IMR-90 (cell line): ENCODE results near the gene THUMPD2. TPM values are rescaled to one million over a fixed set of nuclear protein-coding genes. Genes with fewer than 3 reads are reported as not detected.

Source experiments
- ATAC-seq: fragments of 200-7000 bp; cut with Tn5 transposase; 2 replicates; pipeline ENCODE4 v1.9.1; 2020; ENCODE audit warnings: low read depth, mild to moderate bottlenecking, moderate library complexity
- BruUV-seq: library from RNA; stranded (reverse); fragments of 400-500 nt; replicated peaks from 2 replicates; lab custom pipeline; 2021; lab: Mats Ljungman, UMichigan
- CTCF ChIA-PET: fragments of 300-600 bp; formaldehyde crosslinking; extraction: SDS; loops from one replicate; lab custom pipeline; 2021; ENCODE audit warnings: antibody characterized with exemption; lab: Yijun Ruan, JAX
- POLR2A ChIA-PET: fragments of 300-600 bp; sonication (Branson Sonifier 250); formaldehyde crosslinking; loops from one replicate; lab custom pipeline; 2022; ENCODE audit warnings: antibody characterized with exemption; ENCODE audit not compliant: unreplicated experiment; lab: Charles Lee
- DNase-seq: peaks from one replicate; pipeline ENCODE4 v3.0.0; 2013
- H2AFZ ChIP-seq: replicated peaks from 2 replicates; pipeline ENCODE3; 2013; ENCODE audit warnings: low read length, mild to moderate bottlenecking; ENCODE audit not compliant: poor library complexity
- H2AK5ac ChIP-seq: 2 replicates; pipeline ENCODE4 v1.6.1; 2013; ENCODE audit warnings: low read depth, low read length, inconsistent platforms
- H2AK9ac ChIP-seq: replicated peaks from 2 replicates; pipeline ENCODE3; 2013; ENCODE audit warnings: mild to moderate bottlenecking, low read depth, low read length, moderate library complexity; ENCODE audit not compliant: poor library complexity
- H2BK120ac ChIP-seq: 2 replicates; pipeline ENCODE4 v1.6.1; 2013; ENCODE audit warnings: low read depth, low read length, inconsistent platforms
- H2BK15ac ChIP-seq: 3 replicates; pipeline ENCODE4 v1.6.1; 2013; ENCODE audit warnings: low read depth, low read length, inconsistent platforms
- H2BK20ac ChIP-seq: 2 replicates; pipeline ENCODE4 v1.6.1; 2013; ENCODE audit warnings: low read depth, mild to moderate bottlenecking, inconsistent platforms, low read length, moderate library complexity
- H2BK5ac ChIP-seq: 2 replicates; pipeline ENCODE4 v1.6.1; 2013; ENCODE audit warnings: mild to moderate bottlenecking, low read depth, low read length, inconsistent platforms; ENCODE audit not compliant: poor library complexity, severe bottlenecking
- H3K14ac ChIP-seq: replicated peaks from 2 replicates; pipeline ENCODE4 v1.6.1; 2013; ENCODE audit warnings: low read depth, low read length, inconsistent platforms
- H3K18ac ChIP-seq: 2 replicates; pipeline ENCODE4 v1.6.1; 2013; ENCODE audit warnings: low read depth, low read length, control low read depth
- H3K23ac ChIP-seq: 2 replicates; pipeline ENCODE4 v1.6.1; 2013; ENCODE audit warnings: low read depth, low read length, inconsistent platforms
- H3K27ac ChIP-seq: 2 replicates; pipeline ENCODE4 v1.5.1; 2013; ENCODE audit warnings: mild to moderate bottlenecking, control low read depth, low read length; ENCODE audit not compliant: insufficient read depth
- H3K27me3 ChIP-seq: 2 replicates; pipeline ENCODE4 v1.6.1; 2013; ENCODE audit warnings: low read length; ENCODE audit not compliant: control insufficient read depth, insufficient read depth
- H3K36me3 ChIP-seq: 2 replicates; pipeline ENCODE4 v1.6.1; 2013; ENCODE audit warnings: low read length, mixed read lengths; ENCODE audit not compliant: control insufficient read depth, insufficient read depth
- H3K4ac ChIP-seq: 2 replicates; pipeline ENCODE4 v1.6.1; 2013; ENCODE audit warnings: low read depth, low read length, inconsistent platforms
- H3K4me1 ChIP-seq: 2 replicates; pipeline ENCODE4 v1.6.1; 2013; ENCODE audit warnings: low read length, mixed read lengths; ENCODE audit not compliant: control insufficient read depth, insufficient read depth
- H3K4me2 ChIP-seq: 2 replicates; pipeline ENCODE4 v1.6.1; 2013; ENCODE audit warnings: low read depth, mild to moderate bottlenecking, control low read depth, low read length, moderate library complexity
- H3K4me3 ChIP-seq: 2 replicates; pipeline ENCODE4 v1.5.1; 2013; ENCODE audit warnings: low read depth, mild to moderate bottlenecking, control low read depth, low read length, moderate library complexity; ENCODE audit not compliant: insufficient read depth
- H3K56ac ChIP-seq: 2 replicates; pipeline ENCODE4 v1.6.1; 2013; ENCODE audit warnings: low read length, inconsistent platforms; ENCODE audit not compliant: insufficient read depth; ENCODE audit errors: extremely low read depth
- H3K79me1 ChIP-seq, 2 experiments: 2 replicates each; pipeline ENCODE4 v1.6.1; 2013; ENCODE audit warnings: low read length in 2 of 2, inconsistent platforms in 1 of 2, low read depth in 1 of 2
- H3K9ac ChIP-seq: 2 replicates; pipeline ENCODE4 v1.6.1; 2013; ENCODE audit warnings: low read depth, low read length, control low read depth
- H3K9me1 ChIP-seq: 2 replicates; pipeline ENCODE4 v1.6.1; 2013; ENCODE audit warnings: low read length, inconsistent platforms; ENCODE audit not compliant: insufficient read depth
- H3K9me3 ChIP-seq: 2 replicates; pipeline ENCODE4 v1.6.1; 2013; ENCODE audit warnings: low read length; ENCODE audit not compliant: control insufficient read depth, insufficient read depth
- H4K20me1 ChIP-seq: 2 replicates; pipeline ENCODE4 v1.6.1; 2013; ENCODE audit warnings: low read length, inconsistent platforms; ENCODE audit not compliant: insufficient read depth
- H4K5ac ChIP-seq: 2 replicates; pipeline ENCODE4 v1.6.1; 2013; ENCODE audit warnings: mild to moderate bottlenecking, low read depth, low read length, control low read depth
- H4K8ac ChIP-seq, 2 experiments: 2 replicates each; pipeline ENCODE4 v1.6.1; 2013; ENCODE audit warnings: low read depth in 2 of 2, low read length in 2 of 2, control low read depth in 1 of 2, inconsistent platforms in 1 of 2
- H4K91ac ChIP-seq: 2 replicates; pipeline ENCODE4 v1.6.1; 2013; ENCODE audit warnings: low read depth, low read length, inconsistent platforms; ENCODE audit not compliant: insufficient read depth
- CTCF ChIP-seq: conservative IDR thresholded peaks from 2 replicates; pipeline ENCODE4 v1.5.1; 2012; ENCODE audit warnings: mild to moderate bottlenecking, low read depth, low read length, improper control_type of control experiment
- WGBS, 2 experiments: methylation state at CpG; one replicate each; pipeline versions ENCODE4 v1.1.5 to v1.1.7; 2013; ENCODE audit warnings: missing lambda C conversion rate in 2 of 2; ENCODE audit not compliant: insufficient read length in 1 of 2; ENCODE audit errors: extremely low coverage in 2 of 2; 5-methylcytosine and 5-hydroxymethylcytosine counted together
- dilution Hi-C: fragments of 300-500 bp; cut with HindIII; formaldehyde crosslinking; loops from one replicate; pipeline ENCODE4 v1.14.3; 2018; ENCODE audit warnings: low sequenced_read_pairs; ENCODE audit not compliant: unreplicated experiment
- in situ Hi-C: fragments of 300-500 bp; cut with MboI; formaldehyde crosslinking; loops from 3 replicates; pipeline ENCODE4 v1.14.3; 2019; ENCODE audit warnings: low sequenced_read_pairs, inconsistent platforms, mixed read lengths
- intact Hi-C: fragments of 100-400 bp; cut with micrococcal nuclease; formaldehyde crosslinking; loops from 2 replicates; pipeline ENCODE4 v1.10.0; 2022
- polyA plus RNA-seq, 3 experiments: library from polyadenylated mRNA; depleted of rRNA; stranded (reverse); fragments of >200 nt; gene quantifications; 2 replicates each; pipeline ENCODE4 v1.2.3, GENCODE V29; 2012; ENCODE audit warnings: low replicate concordance in 1 of 3
- total RNA-seq: library from RNA; depleted of rRNA; stranded (reverse); fragments of >200 nt; gene quantifications from 2 replicates; pipeline ENCODE4 v1.2.3, GENCODE V29; 2012

The THUMPD2 gene
- total and polyA plus RNA-seq, 2 of the 4 experiments (the other 2 are of a cell fraction) = 4.8 to 7.0 TPM

GRCh38 chr2:39803839-39804238 lies 24.8 kb upstream of the THUMPD2 start:
- Histone ChIP-seq H2BK120ac (no peak overlapping the region), H3K36me3 (no peaks in the 10 kb centered on the region), H3K23ac (no peak overlapping the region), H3K4ac (no peak overlapping the region), H3K9me3 (no peaks in the 10 kb centered on the region; the same call in 1 of the 2 replicates), H3K4me2 (no peak overlapping the region), H3K9me1 (no peaks in the 10 kb centered on the region), H2BK5ac (no peak overlapping the region), H3K9ac (no peak overlapping the region), H3K56ac (no peak overlapping the region), H2AK5ac (no peak overlapping the region), H2AK9ac (no peak overlapping the region), H3K27ac (no peak overlapping the region), H4K5ac (no peak overlapping the region), H3K18ac (no peak overlapping the region), H3K4me1 (no peaks in the 10 kb centered on the region), H2BK15ac (no peak overlapping the region), H2BK20ac (no peak overlapping the region), H4K20me1 (no peaks in the 10 kb centered on the region), H2AFZ (no peak overlapping the region), H3K79me1 (no peaks in the 10 kb centered on the region), H3K4me3 (no peak overlapping the region), H3K14ac (no peak overlapping the region), H4K91ac (no peak overlapping the region), H4K8ac (no peak overlapping the region), H3K27me3 (peaks cover 3% of the 10 kb centered on the region; the same call in 1 of the 2 replicates)
- DNase-seq (no peak), ATAC-seq (no peak)
- TF ChIP-seq CTCF = no peak
- no TSS peak for BruUV-seq
- ChIA-PET POLR2A (no interaction called here), CTCF (no interaction called here)
- intact Hi-C loops (no loop called here), in situ Hi-C loops (no loop called here), dilution Hi-C loops (no loop called here)
- no CpG with 5 or more reads among the region's 1 CpG for WGBS, 2 experiments
